Transverse colon (tissue), 4 donors: Measurements from ENCODE around the gene PAQR7.

Source experiments
- CTCF ChIP-seq, 5 experiments: fragments of 200-600 bp in 3 of 5; fragments of 450-650 bp in 2 of 5; sonication (generic) in 3 of 5; IDR thresholded peaks; 1 replicate in 2 of 5; 2 replicates in 3 of 5; pipeline ENCODE4 v1.5.1; 2016 to 2017; ENCODE audit warnings: antibody characterized with exemption in 5 of 5, inconsistent platforms in 3 of 5, mild to moderate bottlenecking in 2 of 5, moderate library complexity in 1 of 5
- POLR2AphosphoS5 ChIP-seq, 3 donors: sonication (generic); formaldehyde crosslinking; IDR thresholded peaks; one replicate each; pipeline ENCODE4 v1.6.1; 2016; ENCODE audit warnings: antibody characterized with exemption in 3 of 3

DNA sequence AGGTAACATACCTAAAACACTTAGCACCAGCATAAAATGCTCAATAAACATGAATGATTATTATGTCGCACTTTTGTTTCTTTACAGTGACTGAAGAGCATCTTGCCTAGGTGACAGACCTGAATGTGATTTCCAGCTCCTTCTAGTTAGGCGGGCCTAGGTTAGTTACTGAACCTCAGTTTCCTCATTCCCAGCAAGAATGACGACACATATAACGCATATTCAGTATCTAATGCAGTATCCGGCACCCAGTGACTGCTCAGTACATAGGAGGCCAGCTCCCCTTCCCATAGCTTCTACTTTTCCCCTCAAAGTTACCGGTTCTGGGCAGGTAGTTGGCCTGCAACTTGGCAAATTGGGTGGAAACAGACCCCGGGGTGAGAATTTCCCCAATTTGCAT lies 17.0 kb downstream of the PAQR7 start:
- TF ChIP-seq CTCF (IDR thresholded peaks at IDR 0.05) (no peak), POLR2AphosphoS5 (IDR thresholded peaks at IDR 0.05) (no peak)
